ENCODE results near the gene IGF1R.

Gene IGF1R

DNA sequence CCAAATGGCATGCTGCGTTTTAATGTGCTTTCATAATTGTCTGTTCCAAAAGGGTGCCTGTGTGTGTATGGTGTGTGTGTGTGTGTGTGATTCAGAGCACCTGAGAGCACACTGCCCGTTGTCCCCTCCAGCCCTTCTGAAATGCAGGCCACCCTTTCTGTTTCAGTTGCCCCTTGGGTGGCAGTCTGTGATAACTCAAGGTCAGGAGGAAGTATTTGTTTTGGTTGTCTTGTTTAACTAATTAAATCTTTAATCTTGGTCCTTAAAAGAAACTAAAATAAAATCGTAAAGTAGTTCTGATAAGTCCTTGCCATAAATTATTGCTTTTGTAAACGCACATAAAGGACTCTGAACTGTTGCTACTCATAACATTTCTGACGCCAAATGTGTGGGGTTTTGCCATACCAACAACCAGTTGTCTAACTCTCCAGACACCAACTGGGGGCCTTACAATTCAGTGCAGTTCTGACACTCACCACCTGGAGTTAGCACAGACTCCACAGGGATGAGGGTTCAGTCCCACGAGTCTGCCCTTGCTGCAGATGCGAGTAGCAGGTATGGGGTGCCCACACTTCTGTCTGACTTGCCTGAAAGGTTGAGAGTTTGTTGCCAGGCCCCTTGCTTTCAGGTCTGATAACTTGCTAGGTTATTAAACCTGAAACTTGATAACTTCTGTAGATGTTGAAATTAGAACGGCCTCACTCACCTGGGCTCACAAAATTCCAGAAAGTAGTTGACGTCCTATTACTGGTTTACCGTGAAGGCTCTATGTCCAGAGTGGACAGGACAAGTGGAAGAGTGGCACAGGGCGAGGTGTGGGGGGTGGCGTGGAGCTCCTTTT lies 157.3 kb downstream of the IGF1R start:
- DNase-seq, result no peak

DNA sequence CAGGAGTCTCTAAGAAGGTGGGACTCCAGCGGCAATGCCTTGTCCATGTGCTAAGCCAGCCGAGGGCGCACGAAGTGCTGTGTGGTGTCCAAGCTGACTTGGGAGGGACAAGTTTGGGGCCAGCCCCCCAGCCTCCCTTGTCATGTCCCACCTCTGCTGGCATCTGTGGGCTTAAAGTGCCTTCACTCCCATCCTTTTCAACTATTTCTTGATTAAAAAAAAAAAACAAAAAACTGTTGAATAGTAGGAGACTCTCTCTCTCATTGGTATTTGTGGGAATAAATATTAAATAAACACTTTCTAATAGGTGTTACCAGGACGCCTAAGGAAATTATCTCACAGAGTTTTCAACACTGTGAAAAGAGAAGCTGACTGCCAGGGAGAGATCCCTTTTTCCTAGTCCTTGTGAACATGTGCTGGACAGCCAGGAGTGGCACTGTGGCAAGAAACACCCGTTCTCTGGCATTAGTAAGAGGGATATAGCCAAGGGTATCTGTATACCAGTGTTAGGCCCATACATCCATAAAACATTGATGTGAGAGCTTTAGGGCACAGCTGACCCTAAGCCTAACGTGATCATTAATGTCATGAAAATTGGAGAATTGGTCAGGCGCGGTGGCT lies 158.0 kb downstream of the IGF1R start:
- no peak for DNase-seq

DNA sequence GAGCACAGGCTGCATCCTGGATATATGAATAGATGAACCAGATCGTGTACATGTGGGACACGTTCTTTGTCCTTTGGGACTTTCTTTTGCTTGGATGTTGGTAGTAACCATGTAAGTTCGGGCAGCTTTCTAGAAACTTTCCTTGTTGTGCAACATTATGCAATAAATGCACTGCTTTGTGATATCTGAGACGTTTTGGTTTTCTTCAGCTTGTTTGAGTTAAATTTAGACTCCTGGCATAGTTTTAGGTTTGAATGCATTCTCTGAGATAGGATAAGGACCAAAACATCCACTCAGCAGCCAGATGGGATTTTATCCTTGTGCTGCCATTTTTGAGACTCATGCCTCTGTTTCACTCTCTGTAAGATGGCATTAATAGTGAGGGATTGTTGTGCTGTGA lies 158.9 kb downstream of the IGF1R start:
- no peak for DNase-seq

DNA sequence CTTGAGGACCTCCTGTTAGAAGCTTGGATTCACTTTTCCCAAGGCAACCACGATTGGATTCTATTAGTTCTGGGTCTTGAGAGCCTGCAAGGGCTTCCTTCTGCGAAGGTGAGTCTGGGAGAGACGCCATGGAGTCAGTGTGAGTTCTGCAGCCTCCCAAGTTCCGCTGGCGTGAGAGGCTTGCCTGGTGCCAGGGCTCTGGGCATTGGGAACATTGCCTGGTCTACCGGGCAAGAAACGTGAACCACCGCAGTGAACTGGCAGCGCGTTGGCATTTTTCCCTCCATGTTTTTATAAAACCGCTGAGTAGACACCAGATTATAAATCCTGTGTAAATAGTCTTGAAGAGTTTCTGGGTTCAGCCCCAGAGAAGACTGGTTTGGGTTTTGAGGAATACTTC lies 160.9 kb downstream of the IGF1R start:
- DNase-seq, result no peak

DNA sequence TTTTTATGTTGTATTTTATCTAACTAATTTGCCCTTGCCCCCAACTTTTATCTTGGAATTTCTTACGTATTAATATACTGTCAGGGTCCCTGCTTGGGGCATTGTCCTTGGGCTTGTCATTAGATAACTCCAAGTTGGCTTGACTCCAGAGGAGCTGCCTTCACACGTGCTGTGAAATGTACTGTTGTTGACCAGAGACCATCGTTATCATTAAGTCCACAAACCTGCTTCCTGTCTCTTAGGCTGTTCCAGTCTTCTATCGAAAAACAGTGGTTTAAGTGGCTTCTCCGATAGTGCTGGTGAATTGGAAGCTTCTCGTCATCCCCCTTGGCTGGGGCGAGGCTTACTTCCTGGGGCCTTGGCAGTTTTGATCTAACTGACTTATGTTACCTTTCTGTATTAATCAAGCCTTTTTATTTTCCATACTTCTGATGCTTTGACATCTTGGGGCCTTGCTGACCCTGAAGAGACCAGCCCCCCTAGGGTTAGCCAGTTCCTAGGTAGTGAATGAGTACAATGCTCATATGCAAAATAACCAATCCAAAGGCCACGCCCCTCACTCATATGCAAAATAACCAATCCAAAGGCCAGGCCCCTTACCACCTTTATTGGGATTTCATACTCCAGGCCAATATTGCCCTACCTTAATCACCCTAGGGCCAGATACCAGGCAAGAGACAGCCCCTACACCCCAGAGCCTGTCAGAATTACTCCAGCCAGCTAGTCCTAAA lies 164.5 kb downstream of the IGF1R start:
- DNase-seq, result no peak

DNA sequence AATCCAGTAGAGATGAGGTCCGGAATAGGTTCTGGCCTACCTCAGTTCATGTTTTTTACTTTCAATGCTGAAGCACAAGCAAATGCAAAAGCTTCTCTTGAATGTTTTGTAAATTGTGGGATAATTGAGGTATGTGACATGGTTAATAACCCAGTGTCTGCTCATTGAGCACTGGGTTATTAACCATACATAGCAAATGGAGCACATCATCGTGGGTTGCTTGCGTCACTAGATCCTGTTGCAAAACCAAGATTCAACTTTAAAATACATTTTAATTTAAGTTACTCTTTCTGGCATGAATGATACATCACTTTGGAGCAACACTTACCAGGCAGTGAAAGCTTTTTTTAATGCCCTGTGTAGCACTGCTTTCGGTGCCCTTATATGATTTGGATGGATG lies 165.6 kb downstream of the IGF1R start:
- DNase-seq, result no peak

DNA sequence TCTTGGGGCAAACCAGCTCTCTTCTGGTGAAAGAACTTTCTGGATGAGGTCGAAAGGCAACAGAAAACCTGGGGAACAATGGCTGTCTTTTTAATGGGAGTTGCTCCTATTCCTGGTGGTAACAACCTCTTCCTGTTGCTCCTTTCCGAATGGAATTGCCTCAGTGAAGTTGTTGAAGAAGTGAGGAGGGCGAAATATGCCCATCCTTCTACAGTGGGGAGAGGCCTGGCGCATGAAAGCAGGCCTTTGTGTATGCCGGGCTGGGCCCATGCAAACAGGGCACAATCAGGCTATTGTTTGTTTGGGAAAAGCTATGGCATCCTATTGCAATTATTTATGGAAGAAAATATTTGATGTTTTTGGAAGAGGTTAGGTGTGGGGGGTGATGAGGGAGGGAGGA lies 166.9 kb downstream of the IGF1R start:
- DNase-seq, result no peak

DNA sequence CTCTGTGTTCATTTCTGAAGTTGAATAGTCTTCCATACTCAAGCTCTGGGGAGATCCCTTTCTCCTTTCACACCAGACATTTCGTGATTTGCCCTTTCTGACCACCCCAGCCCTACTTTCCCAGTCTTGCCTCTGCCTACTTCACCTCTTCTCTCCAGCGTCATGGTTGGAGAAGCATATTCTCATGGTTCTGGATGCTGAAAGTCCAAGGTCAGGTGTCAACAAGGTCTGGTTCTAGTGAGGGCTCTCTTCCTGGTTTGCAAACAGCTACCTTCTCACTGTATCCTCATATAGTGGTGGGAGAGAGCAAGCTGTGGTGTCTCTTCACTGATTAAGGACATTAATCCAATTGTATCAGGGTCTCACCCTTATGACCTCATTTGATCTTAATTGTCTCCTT lies 169.4 kb downstream of the IGF1R start:
- no peak for DNase-seq

DNA sequence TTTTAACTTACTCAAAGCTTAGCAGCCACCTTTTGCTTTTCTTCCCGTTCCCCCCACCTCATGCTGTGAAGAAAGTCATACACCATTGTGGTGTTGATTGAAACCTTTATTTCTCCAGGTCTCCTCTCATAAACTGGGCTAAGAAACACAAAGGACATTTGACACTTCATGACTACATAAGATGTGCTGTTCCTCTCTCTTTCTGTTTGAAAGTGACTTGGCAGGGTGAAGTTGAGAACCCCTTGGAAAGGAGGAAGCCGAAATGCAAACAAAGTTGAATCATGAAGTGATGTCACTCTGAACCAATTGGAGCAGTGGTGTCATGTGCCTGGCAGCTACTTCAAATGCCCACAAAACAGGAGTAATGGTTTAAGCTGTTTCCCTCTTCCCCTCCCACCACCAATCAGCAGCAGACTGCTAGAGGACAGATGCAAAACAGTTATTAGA lies 174.7 kb downstream of the IGF1R start:
- DNase-seq, result peak; percentile 43

DNA sequence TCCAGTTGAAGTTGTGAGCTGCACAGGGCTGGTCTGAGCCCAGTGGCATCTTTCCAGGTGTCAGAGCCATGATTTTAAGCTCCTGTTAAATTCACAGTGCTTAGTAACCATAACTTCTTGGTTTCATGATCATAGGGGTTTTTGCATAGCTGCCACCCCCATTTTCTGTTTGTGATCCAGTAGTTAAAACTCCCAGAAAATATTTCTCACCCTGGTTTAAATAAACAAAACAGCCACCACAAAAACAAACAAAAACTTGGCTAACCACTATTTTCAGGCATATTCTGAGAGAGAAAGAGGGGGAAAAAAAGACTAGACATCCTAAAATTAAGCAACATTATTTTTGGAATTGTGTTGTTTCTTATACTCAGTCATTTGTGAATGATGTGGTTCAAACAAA lies 175.3 kb downstream of the IGF1R start:
- no peak for DNase-seq

DNA sequence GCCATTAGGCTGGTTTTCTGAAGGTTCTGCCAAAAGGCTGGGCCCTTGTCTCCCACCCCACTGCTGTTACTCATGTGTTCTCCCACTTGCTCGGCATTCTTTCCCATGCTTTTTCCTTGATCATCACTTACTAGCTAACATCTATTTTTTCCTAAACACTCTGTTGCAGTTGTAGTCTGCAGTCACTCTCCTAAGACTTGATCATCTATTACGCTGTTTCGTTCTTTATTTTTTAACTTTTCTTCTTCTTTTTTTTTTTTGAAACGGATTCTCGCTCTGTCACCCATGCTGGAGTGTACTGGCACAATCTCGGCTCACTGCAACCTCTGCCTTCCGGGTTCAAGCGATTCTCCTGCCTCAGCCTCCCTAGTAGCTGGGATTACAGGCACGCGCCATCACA lies 176.3 kb downstream of the IGF1R start:
- no peak for DNase-seq

DNA sequence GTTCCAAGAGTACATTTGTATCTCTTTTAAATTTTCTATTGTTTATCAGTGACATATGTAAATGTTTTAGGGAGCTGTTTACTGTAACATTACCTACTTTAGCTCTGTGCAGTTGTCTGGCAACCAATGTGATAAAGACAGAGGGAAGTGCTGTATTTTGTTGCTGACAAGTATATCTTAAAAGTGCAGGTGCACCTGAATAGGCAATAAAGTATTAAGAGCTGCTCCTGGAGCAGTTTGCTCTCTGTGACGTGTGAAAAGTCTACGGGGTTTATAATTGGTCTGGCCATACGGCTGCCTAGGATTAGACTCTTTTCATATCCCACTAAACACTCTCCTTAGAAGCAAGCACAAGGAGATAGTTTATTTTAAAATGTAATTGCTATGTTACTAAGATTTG lies 178.3 kb downstream of the IGF1R start:
- no peak for DNase-seq

DNA sequence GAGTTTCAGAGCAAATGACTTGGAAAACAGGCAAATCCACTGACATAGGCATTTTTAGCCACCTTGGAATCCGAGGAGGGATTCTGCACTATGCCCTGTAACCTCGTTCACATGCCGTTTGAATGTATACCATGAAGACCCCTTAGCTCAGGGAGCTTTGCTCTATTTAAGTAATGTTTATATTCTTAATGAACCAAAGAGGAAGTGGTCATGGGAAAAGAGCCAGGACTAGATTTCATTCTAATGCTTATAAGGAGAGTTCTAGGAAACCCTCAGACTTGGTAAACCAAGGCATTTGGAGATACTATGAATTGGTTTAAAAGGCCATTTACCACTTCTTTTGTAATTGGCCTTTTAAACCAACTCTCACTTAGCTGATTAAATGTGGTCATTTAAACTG lies 178.9 kb downstream of the IGF1R start:
- no peak for DNase-seq

DNA sequence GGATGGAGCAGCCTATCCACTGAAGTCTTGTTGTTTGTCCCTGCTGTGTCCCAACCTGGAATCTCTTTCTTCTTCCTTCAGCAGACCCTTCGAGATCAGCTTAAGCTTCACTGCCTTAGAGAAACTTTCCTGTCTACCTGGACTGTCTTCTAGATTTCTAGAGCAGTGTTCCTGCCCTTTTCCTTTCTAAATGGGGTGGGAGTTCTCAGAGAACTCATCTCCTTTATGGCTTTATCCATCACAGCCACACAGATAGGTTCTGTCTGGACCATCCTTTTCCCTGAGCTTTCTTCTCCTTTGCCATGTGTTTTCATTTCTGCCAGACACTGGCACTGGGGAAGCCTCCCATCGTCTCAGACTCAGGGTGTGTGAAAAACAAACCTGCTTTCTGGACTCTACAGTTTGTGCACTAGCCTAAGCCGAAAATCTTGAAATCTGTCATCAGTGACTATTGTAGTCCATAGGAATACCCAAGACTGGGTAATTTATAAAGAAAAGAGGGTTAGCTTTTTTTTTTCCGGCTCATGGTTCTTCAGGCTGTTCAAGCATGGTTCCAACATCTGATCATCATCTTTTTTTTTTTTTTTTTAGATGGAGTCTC lies 181.8 kb downstream of the IGF1R start:
- DNase-seq, result no peak

DNA sequence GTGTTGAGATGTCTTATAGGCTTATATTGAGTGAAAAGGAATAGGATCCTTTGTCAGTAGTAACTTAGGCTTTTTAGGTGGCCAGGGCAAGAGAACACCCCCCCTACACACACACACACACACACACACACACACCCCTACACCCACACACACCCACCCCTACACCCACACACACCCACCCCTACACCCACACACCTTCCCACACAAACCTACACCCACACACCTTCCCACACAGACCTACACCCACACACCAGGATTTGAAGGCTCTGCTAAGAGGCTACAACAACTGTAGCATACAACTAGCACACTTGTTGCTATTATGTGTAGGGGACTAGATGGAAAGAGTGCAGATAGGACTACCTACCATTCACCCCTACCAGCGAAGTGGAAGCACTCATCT lies 186.6 kb downstream of the IGF1R start:
- DNase-seq, result no peak

DNA sequence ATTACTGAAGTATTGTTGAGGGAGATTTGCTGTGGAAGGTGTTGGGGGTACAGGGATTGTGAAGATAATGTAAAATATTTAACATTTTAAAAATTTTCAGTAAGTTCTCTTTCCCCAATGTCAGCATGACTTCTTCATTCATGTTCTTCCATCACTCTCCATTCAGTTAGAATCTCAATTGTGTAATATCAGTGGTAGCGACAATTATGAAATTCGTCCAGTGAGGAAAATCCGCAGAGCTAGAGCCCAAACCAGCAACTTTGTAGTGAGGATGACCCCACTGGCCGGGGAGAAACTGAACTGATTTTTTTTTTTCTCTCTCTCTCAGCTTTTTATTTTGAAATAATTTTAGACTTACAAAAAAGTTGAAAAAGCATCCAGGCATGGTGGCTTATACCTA lies 187.5 kb downstream of the IGF1R start:
- no peak for DNase-seq

DNA sequence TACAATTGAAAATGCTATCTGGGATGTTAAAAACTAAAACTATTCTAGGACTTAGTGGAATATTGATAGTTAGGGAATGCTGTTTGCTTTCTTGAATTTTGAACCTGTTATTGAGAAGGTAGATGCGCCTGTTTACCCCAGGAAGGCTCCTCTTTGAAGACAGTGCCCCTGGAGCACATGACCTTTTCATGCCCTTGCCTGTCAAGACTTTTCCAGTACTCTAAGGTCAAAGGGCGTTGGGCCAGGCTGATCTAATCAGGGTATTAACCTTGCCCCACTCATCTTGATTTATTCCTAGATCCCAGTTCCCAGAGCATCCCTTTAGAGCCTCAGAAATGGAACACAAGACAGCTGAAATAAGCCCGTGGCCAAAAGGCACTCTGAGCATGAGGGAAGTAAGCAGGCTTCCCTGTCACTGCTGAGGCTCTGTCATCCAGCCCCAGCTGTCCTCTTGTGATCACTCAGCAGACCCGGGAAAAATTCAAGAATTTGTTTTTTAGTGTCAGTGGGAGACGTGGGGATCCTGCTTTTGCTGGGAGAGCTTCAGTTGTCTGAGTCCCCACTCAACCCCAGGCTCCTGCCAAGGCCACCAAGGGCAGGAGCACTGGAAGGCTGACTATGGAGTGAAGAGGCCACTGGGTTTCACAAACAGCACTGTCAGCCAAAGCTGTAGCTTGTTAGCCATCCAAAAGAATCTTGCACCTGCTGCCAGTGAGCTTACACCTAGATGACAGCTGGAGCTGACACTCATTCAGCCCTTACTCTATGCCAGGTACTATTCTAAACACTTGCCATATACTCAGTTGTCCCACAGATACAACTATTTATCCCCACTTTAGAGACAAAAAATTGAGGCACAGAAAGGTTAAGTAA lies 190.3 kb downstream of the IGF1R start:
- DNase-seq, result no peak

DNA sequence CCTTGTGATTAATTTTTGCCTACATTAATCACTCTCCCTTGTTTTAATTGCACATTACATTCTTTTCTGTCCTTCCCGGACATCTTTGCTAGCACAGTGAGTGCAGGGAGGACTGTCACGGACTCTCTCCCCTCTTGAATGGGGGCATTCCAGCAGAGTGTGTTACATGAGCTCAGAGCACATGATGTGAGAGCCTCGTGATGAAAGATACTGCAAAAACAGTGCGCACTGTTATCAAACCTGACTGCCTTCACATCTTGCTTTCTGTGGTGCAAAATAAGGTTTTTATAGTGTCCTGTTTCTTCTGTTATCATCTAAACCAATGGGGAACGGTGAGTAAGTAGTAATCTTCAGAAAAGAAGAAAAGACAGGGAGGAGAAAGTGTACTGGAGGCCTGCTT lies 191.7 kb downstream of the IGF1R start:
- no peak for DNase-seq

DNA sequence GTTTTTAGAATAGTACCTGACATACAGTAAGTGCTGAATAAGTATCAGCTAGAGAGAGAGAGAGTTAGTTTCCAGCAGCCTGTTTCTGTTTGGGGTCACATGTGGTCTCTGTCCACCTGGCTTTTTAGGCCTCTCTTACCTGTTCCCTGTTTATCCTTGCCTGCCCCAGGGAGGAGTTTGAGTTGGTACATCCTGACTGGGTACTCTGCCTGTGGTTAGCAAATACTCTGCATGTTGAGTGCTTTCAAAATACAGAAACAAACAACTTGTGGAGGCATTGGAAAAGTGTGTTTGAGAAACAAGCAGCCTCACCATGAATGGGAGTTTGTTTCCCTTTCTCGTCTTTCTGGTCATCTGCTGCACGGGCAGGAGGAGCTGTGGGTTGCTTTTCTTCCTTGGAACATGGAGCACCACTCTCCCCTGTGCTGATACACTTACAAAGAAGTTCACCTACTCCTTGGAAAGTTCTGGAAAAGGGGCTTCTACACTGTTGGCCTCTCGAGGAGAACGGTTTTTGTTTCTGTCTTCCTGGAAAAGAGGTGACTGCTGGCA lies 193.2 kb downstream of the IGF1R start:
- DNase-seq, result no peak

DNA sequence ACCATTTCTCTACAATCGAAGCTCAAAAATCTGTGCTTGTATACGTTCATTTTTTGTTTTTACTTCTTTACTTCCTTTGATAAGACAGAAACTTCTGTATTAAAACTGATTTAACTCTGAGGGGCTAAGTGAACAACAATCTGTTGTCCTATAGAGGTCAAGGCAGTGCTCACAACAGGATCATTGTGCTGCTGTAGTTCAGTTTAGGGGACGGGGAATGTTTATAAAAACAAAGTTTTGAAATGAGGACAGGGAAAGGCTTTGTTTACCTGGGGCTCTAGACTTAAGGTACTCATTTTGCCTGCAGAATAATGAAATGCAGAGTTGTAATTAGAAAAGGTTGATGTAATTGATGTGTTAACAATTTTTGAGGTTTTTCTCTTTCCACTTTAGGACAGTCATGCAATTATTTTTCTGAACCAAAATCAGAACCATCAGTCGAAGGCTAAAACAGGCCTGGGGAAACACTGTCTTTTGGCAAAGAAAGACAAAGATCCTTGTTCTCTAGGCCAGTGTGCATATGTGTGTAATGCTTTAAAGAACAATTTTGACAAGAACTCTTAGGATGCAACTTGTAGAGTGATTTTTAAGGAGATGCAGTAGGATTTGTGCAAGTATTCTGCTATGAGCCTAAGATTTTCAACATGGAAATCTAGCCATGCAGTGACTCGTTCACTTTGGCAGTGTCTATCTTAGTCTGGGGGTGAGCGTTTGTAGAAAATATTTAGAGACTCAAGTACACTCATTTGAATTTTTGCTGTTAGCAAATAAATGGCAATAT lies 194.0 kb downstream of the IGF1R start:
- DNase-seq, result no peak

DNA sequence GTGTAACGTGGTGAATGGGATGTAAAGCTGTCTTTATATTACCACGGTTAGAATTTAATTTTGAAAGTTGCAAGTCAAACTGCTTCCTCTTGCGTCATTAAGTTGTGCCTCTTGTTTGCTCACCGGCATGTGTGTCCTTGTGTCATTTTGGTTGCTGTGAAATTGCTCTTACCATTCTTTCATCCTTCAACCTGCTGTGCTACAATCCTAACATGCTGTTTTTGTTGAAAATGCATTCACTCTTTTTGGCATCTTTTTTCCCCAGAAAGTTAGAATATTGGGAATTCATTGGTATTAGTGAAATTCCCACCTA lies 194.6 kb downstream of the IGF1R start:
- no peak for DNase-seq

DNA sequence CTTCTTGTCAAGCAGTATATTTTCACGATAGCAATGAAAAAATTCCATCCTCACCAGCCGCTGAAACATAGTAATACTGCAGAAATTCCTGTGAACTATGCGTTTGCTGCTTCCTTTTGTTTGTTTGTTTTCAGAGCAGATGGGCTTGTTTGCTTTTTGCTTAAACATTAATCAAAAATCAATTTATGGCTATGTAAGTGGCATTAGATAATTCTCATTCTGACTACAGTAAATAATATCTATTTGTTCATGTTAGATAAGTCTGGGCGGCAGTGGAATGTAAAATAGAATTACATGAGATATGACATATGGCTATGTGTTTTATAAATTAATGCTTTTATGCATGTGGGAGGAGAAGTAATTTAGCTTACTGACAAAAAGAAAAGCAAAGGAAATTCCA lies 195.5 kb downstream of the IGF1R start:
- no peak for DNase-seq
